Astrocyte of the hippocampus (primary cell): ENCODE measurements around the gene B3GALT6.

Experiments
- DNase-seq: peaks from one replicate; pipeline ENCODE4 v3.0.0; 2011; ENCODE audit warnings: low read depth, low spot score

The B3GALT6 gene

DNA sequence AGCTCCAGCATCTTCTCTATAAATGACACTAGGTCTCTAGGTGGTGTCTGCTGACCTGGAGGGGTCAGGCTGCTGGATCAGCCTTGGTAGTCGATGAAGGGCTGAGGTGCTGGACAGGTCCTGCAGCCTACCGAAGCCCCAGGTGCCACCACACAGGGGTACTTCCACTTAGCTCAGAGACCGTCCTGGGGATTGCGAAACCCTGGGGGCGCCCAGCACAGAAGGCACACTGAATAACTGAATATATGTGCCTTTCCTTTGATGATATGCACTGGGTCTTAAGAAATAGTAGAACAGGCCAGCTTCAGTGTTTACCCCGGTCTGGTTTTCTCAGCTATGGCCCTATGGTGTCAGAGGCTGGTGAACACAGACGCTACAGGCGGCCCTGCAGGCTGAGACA is 30.7 kb downstream of the B3GALT6 start:
- DNase-seq, result no peak

DNA sequence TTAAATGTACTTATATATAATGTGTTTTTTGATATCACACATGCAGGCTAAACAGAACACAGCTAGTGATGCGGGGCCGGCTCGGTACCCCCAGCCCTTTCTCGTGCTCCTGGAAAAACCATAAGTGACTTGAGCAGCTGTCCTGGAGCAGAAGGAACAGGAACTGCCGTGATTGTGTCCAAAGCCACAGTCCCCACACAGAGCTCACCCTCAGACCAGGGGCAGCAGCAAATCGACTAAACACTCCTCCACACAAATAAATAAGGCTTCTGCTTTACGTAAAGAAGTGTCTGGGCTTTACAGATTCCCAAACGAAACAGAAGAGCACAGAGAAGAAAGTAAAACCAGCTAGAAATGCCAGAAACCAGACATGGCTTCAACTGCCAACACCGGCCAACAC is 32.0 kb downstream of the B3GALT6 start:
- DNase-seq, result no peak

GRCh38 chr1:1264868-1265272 is 32.8 kb downstream of the B3GALT6 start:
- peak; percentile 95 for DNase-seq

DNA sequence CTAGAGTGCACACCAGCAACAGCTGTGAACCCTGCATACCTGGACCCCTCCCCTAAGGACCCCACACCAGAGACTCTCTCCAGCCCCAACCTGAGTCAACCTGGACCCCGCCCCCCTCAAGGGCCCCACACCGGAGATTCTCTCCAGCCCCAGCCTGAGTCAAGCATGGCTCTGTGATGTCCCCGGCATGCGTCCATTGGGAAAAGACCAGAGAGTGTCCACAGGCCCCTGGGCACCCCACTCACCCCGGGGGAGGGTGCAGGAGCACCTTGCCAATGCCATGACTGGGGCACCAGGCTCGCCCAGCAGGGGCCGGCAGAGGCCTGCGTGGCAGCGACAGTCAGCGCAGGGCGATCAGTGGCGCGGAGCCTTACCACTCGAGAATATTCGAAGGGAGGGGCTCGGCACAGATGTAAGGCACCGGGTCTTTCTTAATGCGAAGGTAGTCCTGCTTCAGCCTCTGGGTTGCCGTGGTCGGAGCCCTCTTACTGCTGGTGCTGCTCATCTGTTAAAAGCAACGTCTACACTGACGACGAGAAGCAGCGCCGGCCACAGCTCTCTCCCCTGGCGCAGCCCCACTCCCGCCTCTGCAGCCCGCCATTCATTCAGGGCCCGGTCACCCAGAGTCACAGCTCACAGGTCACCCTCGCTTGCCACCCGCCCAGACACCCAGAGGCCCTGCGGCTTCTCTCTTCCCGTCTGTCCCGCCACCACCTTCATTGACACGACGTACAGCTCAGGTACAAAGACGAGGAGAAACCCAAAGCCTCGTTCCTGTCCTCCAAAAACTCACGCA is 35.6 kb downstream of the B3GALT6 start:
- no peak for DNase-seq

DNA sequence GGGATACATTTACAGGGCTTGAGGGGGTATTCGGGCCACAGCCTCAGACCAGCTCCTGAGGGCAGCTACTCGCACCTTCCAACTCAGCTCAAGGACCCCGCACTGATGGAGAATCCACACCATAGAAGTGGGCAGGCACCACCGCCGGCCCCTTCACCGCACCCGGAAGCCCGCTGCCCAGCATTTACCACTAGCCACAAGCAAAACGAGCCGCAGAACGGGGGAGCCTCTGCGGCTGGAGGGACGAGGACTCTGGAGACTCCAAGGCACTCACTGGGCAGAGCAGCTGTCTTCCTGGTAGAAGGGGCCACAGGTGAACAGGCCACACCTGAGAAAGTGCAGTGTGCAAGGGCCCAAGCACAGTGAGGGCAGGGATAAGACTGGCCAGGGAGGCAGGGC is 36.2 kb downstream of the B3GALT6 start:
- DNase-seq, result no peak

DNA sequence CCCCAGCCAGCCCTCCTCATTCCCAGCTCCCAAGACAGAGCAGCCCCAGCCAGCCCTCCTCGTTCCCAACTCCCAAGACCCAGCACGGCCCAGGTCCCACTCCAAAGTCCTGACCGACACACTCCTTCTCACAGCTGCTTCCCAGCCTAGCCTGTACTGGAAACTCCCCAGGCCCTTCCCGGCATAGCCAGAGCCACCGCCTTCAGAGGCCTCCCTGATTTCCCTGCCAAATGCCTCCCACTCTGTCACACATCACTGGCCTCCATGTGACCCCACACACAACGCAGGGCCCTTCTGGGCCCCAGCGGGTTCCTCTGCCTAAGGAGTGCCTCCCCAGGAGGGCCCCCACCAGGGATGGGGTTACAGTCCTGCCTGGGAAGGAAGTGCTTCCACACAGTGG is 38.8 kb downstream of the B3GALT6 start:
- DNase-seq, result no peak

DNA sequence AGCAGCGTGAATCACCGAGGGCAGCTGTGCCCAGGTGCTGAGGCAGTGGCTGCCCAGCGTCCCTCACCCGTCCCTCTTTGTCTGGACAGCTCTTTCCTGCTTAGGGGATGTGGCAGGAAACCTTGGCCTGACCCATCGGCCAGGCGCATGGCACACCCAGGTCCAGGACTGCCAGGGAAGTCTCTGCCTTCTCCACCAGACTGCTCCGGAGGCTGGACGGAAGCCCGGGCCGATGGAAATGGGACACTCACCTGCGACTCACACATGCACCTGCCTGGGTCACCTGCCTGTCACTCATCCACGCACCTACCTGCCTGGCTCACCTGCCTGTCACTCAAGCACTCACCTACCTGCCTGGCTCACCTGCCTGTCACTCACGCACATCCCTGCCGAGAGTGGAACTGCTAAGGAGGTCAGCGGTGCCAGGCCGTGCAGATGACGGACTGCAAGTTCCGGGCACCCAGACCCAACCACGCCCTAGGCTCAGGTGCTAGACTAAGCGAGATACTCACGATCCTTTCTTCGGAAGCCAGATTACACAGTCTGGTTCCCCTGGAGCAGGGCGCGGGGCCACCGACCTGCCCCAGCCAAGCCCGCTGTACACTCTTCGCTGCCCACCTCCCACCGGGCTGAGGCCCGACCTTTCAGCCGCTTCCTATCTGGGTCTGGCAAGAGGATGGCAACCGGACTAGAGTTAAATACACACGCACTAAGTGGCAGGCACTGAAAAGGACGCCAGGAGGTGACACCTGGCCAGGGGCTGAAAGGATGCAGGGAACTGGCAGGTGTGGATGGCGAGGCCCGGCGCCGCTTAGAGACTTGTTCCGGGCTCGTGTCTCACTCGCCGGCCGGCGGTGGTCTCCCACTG is 40.5 kb downstream of the B3GALT6 start:
- DNase-seq, result peak; percentile 34

DNA sequence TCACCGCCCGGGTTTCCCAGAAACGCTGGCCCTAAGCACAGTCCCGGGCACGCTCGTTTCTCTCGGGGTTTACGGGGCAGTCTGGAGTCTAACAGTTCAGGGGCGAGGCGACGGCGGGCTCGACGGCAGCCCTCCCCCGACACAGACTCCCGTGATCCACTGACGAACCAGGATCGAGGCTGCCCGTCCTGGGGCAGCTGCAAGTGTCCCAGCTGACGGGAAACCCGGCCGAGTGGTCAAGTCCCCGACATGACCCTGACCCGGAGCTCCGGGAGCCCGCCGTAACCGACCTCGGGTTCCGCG is 41.1 kb downstream of the B3GALT6 start:
- peak; percentile 45 for DNase-seq

DNA sequence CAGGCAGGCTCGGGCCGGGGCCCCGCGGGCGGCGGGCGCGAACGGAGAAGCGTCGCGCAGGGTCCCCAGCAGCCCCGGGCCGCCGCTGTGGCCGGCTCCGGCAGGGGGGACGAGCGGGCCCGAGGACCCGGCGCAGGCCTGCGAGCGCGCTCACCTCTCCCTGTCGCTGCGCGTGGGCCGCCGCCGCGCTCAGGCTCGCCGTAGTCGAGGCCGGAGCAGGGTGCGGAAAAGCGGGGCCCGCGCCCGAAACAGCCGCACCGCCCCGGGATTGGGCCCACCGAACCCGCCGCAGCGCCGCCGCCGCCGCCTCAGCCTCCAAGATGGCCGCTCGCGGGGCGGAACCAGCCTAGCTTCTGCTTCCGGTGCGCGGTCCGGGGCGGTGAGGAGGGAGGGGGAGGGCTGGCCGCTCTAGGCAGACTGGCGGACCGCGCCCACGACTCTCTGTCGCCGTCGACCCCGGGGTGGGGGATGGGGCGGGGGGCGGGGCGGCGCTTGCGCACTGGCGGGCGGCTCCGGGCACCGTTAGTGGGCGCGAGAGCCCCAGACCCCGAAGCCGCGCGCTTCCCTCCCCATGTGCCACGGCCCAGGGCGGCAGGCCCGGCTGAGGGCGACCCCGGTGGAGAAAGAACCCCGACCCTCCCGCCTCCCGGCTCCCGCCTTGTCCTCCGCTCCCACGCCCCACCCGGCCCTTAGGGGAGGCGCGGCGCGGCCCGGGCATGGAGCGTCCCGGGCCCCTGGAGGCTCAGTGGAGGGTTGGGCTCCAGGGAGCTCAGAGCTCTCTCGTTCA is 41.7 kb downstream of the B3GALT6 start, which contains the start of gene UBE2J2:
Gene UBE2J2, minus strand, starts transcription at position 343 of the 787 bp plus-strand sequence. CDS start 5,862 bp downstream, outside the sequence.
- peak; percentile 96 for DNase-seq

- DNase-seq, result no peak
These were observed 42.4 kb downstream of the B3GALT6 start for GRCh38 chr1:1274299-1274930.

DNA sequence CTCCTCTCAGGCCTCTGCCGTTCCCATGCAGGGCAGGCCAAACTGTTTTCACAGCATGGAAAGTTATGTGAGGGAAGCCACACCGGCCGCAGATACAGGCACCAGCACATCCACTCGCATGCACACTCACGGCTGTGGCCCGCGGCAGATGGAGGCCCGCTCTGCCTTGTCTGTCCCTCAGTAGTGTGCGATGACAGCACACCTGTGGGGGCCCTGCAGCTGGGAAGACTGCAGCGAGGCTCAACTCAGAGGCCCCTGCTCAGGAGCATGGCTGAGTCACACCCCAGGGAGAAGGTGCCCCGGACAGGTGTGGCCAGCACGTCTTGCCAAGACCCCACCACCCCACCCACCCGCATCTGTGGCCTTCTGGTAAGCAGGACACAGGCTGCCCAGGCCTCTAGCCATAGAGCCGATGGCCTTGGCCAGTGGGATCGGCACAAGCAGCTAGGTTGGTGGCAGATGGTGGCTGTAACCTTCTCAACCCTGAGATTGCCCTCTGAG is 42.9 kb downstream of the B3GALT6 start:
- DNase-seq, result no peak

DNA sequence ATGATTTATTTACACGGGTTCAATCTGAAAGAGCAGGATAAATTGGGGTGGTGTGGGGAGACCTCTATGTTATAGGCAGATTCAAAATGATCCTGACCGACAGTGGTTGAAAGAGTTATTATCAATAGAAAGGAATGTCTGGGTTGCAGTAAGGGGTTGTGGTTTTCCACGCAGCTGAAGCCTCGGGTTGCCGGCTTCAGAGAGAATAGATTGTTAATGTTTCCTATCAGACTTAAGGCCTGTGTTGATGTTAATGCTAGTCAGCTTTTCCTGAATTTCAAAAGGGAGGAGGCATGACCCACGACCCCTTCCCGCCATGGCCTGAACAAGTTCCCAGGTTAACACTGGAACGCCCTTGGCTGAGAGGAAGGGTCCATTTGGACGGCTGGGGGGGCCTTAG is 43.8 kb downstream of the B3GALT6 start:
- DNase-seq, result peak; percentile 51

- DNase-seq, result no peak
These were observed 46.6 kb downstream of the B3GALT6 start for GRCh38 chr1:1278620-1279019.

DNA sequence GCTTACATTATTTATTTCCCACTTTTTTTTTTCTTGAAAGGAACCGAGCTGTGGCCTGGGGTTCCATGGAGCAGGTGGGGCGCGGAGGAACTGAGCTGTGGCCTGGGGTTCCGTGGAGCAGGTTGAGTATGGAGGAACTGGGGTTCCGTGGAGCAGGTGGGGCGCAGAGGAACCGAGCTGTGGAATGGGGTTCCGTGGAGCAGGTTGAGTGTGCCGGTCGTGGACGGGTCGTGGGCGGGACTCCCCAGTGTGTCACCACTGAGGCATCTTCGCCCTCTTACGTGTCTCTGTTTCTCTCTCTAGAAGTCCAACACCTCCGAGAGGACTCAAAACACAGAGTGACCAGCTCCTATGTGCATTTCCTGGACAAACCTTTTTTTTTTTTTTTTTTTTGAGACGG is 47.0 kb downstream of the B3GALT6 start:
- DNase-seq, result no peak

DNA sequence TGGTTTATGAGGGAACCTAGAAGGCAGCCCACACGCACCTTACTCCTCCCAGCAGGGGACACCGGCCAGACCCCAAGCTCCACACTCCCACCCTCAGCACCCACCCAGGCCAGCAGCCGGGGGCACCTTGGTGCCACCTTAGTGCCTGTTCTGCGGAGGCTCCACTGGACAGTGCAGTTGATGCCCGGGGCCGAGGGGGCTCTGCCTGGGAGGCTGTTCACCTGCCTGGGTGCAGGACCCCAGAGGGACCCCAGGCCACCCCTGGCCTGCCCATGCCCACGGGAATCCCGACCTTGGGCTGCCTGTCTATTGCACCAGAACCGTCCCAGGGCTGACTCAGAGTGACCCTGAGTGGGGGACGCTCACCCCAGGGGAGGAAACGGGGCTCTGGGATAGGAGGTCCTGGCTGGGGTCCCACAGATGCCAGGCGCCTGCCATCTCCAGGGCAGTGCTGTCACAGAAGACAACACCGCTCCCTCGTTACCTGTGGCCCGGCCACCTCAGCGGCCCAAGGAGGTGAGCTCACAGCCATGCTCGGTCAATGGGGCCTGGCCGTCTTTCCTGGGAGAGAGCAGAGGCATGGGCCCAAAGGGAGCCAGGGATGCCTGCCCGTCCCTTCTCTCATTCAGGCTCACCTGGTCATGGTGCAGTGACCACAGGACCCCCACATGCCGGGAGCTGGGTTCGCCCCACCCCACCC is 48.9 kb downstream of the B3GALT6 start:
- no peak for DNase-seq

DNA sequence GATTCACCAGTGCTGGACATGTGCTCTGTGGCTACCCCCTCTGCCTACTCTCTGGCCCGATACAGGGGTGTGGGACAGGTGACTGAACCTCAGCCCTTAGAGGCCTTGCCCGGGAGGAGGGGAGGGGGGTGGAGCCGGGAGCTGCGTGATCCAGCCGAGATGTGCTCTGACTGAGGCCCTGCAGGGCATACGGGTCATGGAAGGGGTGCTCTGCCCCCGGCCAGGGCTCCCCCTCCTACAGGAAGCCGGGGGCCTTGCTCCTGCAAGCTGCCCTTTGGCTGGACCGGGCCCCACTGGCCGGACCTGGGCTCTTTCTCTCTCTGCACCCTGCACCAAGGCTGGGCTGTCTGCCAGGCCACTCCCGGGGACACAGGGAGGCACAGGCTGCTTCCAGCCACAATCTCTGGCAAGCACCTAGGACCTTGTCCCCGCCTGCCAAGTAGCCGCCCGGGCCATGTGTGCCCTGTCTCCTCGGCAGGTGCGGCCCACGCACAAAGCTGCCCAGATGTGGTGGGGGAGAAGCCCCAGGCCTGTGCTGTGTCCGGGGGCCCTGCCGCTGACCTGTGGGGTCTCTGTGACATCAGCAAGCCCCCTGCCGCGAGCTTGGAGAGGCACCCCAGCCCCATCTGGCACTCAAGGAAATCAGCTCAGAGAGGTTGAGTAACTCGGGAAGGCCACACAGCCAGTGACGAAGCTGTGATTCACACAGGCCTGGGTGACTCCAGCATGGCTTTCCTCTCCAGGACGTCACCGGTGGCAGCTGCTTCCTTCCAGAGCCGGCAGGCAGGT is 49.7 kb downstream of the B3GALT6 start:
- DNase-seq, result peak; percentile 62

DNA sequence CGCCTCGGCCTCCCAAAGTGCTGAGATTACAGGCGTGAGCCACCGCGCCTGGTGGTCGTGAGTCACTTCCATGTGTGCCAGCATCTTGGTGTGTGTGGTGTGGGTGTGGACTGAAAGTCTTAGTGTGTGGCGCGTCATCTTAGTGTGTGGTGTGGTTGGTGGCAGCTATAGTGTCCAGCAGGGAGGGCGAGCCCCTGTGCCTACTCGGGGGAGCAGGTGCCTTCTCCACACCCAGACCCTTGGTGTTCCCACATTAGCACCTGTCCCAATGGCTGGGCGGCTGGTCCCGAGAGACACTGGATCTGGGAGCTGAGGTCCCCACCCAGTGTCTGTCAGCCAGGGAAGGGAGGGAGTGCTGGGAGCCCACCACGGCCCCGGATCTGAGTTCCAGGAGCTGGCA is 51.0 kb downstream of the B3GALT6 start:
- DNase-seq, result peak; percentile 47

DNA sequence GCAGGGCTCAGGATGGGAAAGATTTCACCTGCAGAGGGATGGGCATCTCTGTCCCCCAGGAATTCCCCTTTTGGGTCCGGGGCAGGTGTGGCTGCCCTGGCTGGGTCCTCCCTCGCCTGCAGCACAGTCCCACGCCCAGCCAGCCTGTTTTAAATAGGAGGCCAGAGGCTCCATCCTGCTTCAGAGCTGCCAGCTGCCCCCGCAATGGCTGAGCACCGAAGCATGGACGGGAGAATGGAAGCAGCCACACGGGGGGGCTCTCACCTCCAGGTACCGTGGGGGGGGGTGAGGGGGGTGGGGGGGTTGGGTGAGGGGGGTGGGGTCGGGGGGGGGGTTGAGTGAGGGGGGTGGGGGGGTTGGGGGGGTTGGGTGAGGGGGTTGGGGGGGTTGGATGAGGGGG is 51.8 kb downstream of the B3GALT6 start:
- DNase-seq, result peak; percentile 34
